RWPE2 (cell line): Measurements from ENCODE around the gene BRINP2.
A peak's percentile ranks its signal among the peaks of the same experiment; 100 is the strongest.

Source experiments
- ATAC-seq: fragments of 200-7000 bp; cut with Tn5 transposase; 3 replicates; pipeline ENCODE4 v1.9.1; 2021; ENCODE audit warnings: low read depth
- DNase-seq: peaks from one replicate; pipeline ENCODE4 v3.0.0-alpha.2; 2020; ENCODE audit warnings: low spot score
- H3K27ac ChIP-seq: fragments of 450-650 bp; 2 replicates; pipeline ENCODE4 v1.5.1; 2017; ENCODE audit warnings: mild to moderate bottlenecking; ENCODE audit not compliant: poor library complexity, severe bottlenecking
- H3K27me3 ChIP-seq: fragments of 250-450 bp; sonication (Bioruptor Pico); 2 replicates; pipeline ENCODE4 v1.5.1; 2021; ENCODE audit warnings: mild to moderate bottlenecking, moderate library complexity; ENCODE audit not compliant: insufficient read depth, poor library complexity, severe bottlenecking
- H3K36me3 ChIP-seq: fragments of 250-450 bp; sonication (Bioruptor Pico); 2 replicates; pipeline ENCODE4 v1.5.1; 2020; ENCODE audit warnings: low read depth, mild to moderate bottlenecking, moderate library complexity
- H3K4me1 ChIP-seq: fragments of 250-450 bp; sonication (Bioruptor Pico); 2 replicates; pipeline ENCODE4 v1.5.1; 2021; ENCODE audit warnings: mild to moderate bottlenecking, moderate library complexity; ENCODE audit not compliant: insufficient read depth, poor library complexity, severe bottlenecking
- H3K4me3 ChIP-seq: fragments of 250-450 bp; sonication (Bioruptor Pico); 2 replicates; pipeline ENCODE4 v1.5.1; 2021; ENCODE audit warnings: mild to moderate bottlenecking, moderate library complexity; ENCODE audit not compliant: severe bottlenecking
- H3K9me3 ChIP-seq: fragments of 250-450 bp; sonication (Bioruptor Pico); 2 replicates; pipeline ENCODE4 v1.5.1; 2021; ENCODE audit warnings: mild to moderate bottlenecking, moderate library complexity; ENCODE audit not compliant: severe bottlenecking
- TF ChIP-seq, protein P1 (sequence below): fragments of 450-650 bp; IDR thresholded peaks from one replicate; pipeline ENCODE4 v1.5.1; 2017; ENCODE audit warnings: mild to moderate bottlenecking, moderate library complexity; ENCODE audit not compliant: poor library complexity, severe bottlenecking

BRINP2 gene

DNA sequence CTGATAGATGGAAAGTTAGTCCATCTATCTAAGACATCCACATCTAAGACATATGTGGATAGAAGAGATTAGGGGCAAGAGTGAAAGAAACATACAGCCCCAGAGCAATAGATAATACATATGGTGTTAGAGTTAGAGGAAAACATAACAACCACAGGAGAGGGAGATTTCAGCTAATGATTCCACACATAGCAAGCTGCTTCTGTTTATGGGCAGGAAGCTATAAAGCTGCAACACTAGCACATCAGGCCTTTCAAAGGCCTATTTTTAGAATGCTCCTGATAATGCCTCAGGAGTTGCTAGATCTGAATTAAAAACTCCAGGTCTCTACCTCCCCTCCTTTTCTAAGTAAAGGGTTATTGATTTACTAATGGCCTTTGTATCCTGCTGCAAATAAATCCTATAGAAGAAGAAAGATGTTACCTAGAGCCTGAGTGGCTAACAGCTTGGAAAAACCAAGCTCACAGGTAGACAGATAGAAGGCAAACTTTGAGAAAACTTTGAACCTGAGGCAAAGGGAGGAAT, 36.1 kb downstream of the BRINP2 start:
- DNase-seq (no peak), ATAC-seq (no peak)
- Histone ChIP-seq H3K4me3 (no peak overlapping the region), H3K4me1 (peaks cover 10% of the 10 kb centered on the region), H3K9me3 (no peaks in the 10 kb centered on the region), H3K27ac (no peak overlapping the region), H3K27me3 (no peaks in the 10 kb centered on the region), H3K36me3 (no peaks in the 10 kb centered on the region)
- TF ChIP-seq, protein P1, sequence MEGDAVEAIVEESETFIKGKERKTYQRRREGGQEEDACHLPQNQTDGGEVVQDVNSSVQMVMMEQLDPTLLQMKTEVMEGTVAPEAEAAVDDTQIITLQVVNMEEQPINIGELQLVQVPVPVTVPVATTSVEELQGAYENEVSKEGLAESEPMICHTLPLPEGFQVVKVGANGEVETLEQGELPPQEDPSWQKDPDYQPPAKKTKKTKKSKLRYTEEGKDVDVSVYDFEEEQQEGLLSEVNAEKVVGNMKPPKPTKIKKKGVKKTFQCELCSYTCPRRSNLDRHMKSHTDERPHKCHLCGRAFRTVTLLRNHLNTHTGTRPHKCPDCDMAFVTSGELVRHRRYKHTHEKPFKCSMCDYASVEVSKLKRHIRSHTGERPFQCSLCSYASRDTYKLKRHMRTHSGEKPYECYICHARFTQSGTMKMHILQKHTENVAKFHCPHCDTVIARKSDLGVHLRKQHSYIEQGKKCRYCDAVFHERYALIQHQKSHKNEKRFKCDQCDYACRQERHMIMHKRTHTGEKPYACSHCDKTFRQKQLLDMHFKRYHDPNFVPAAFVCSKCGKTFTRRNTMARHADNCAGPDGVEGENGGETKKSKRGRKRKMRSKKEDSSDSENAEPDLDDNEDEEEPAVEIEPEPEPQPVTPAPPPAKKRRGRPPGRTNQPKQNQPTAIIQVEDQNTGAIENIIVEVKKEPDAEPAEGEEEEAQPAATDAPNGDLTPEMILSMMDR: no peak

DNA sequence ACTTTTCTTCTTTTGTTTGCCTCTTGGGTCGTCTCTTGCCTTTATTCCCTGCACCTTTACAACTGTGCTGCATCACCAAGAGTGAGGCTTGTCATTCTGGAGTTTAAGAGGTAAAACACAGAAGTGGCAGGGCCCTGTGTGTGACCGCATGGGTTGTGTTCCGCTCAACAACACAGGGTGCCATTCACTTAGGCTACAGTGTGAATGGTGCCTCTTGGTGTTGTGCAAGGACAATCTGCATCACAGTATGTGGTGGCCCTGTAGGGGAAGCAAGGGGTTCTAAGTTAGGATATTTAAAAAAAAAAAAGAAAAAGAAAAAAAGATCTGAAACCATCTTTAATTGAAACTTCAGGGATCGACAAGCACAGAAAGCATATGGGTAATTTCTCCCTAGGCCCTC, 38.2 kb downstream of the BRINP2 start:
- no peak for ATAC-seq

DNA sequence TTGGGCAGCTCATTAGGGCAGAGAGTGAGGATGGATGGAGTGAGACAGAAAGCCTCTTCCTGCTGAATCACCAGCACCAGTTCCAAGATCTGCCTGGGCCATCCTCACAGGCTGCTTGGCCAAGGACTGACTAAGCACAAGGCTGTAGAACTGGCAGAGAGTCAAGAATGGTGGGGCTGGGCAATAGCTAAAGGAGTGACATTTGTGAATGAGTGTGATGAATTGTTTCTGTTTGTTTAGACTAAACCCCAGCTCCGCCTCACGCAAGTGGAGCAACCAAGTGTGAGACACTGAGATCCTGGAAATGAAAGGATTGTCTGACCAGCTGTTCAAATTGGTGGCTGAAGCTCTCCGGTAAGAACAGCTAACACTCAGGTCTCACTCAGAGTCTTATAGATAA, 38.6 kb downstream of the BRINP2 start:
- Histone ChIP-seq H3K4me3 (no peak overlapping the region), H3K27ac (peak overlapping the region; percentile 49), H3K9me3 (no peaks in the 10 kb centered on the region), H3K27me3 (no peaks in the 10 kb centered on the region), H3K4me1 (peaks cover 10% of the 10 kb centered on the region), H3K36me3 (no peaks in the 10 kb centered on the region)
- DNase-seq: peak; percentile 95
- peak; percentile 99 for ATAC-seq
- TF ChIP-seq, protein P1: no peak

More for the DNA sequence above, 38.2 kb downstream of the BRINP2 start:
- TF ChIP-seq, protein P1: no peak
- Histone ChIP-seq H3K4me1 (peaks cover 10% of the 10 kb centered on the region), H3K27ac (peak overlapping the region; percentile 49), H3K27me3 (no peaks in the 10 kb centered on the region), H3K36me3 (no peaks in the 10 kb centered on the region), H3K9me3 (no peaks in the 10 kb centered on the region), H3K4me3 (no peak overlapping the region)
- no peak for DNase-seq

DNA sequence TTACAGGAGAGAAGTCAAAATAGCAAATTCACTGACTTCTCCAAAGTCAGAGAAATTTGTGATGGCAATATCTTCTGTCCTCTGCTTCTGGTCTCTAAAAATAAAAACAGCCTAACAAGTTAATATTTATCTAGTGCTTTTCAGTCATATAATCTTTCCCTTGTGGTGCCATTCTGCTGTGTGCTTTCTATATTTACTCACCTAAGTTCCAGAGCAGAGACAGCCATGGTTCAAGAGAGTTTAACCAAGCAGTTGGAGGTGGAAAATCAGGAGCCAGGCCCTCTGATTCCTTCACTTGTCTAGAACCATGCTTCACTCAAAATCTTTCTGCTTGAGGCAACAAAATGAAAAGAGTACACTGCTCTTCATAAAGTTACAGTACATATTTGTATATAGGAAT, 39.3 kb downstream of the BRINP2 start:
- Histone ChIP-seq H3K4me3 (no peak overlapping the region), H3K27ac (peak overlapping the region; percentile 49), H3K36me3 (no peaks in the 10 kb centered on the region), H3K4me1 (peaks cover 10% of the 10 kb centered on the region), H3K9me3 (no peaks in the 10 kb centered on the region), H3K27me3 (no peaks in the 10 kb centered on the region)
- DNase-seq (no peak), ATAC-seq (no peak)
- TF ChIP-seq, protein P1: no peak

DNA sequence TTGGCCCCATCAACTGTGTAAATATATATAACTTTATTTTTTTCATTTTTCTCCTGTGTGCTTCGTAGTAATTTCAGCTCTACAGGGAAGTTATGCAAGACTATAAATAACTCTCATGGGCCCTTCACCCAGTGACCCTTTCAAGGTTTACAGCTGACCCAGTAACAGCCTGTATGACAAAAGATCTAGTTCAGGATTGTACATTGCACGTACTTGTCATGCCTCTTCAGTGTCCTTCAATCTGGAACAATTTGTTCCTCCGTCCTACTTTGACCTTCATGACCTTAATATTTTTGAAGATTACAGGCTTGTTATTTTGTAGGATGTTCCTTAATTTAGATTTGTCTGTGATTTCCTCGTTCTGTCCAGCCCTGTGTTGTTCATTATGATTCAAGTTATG, 40.5 kb downstream of the BRINP2 start:
- DNase-seq: no peak
- Histone ChIP-seq H3K27ac (no peak overlapping the region), H3K4me3 (no peak overlapping the region), H3K9me3 (no peaks in the 10 kb centered on the region), H3K36me3 (no peaks in the 10 kb centered on the region), H3K4me1 (peaks cover 10% of the 10 kb centered on the region), H3K27me3 (no peaks in the 10 kb centered on the region)
- ATAC-seq: no peak
- TF ChIP-seq, protein P1: no peak
